HTERT RPE-1 (cell line): ENCODE data around the gene EIF4G1.
"Not testable (repeated sequence)": the region's sequence is repeated elsewhere in the genome, so short reads cannot be mapped to it uniquely, and the experiment has no call there.

Experiments used
- in situ Hi-C: fragments of 300-500 bp; cut with MboI; formaldehyde crosslinking; loops from 4 replicates; pipeline ENCODE4 v1.14.3; 2020; ENCODE audit warnings: low sequenced_read_pairs

Gene EIF4G1

DNA sequence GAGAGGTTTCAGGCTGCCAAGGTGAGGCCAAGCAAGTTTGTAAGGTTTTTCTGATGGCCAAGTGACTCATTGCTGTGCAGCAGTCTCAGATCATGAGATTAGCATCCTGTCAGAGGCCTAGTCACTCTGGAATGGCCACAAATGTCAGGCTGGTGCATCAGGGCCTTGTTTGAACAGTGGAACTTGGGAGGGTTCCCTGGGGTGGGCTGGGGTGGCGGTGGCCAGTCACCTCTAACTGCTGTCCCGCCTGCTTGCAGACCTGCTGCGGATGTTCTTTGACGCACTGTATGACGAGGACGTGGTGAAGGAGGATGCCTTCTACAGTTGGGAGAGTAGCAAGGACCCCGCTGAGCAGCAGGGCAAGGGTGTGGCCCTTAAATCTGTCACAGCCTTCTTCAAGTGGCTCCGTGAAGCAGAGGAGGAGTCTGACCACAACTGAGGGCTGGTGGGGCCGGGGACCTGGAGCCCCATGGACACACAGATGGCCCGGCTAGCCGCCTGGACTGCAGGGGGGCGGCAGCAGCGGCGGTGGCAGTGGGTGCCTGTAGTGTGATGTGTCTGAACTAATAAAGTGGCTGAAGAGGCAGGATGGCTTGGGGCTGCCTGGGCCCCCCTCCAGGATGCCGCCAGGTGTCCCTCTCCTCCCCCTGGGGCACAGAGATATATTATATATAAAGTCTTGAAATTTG, 20.2 kb downstream of the EIF4G1 start:
- in situ Hi-C loops, result no loop called here

DNA sequence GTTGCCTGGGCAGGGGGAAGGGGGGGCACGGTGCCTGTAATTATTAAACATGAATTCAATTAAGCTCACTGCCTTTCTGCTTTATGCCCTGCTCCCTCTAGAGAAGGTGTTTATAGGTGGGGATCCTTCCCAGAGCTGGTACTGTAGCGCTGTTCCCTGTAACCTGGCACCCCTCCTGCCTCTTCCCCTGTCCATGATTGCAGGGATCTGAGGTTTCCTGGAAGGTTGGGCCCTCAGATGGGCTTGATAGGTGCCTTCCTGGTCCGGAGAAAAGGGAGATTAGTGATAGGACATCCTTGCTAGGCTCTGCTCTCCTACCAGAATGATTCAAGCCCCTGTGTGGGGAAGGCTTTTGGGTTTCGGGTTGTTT, 20.9 kb downstream of the EIF4G1 start:
- in situ Hi-C loops, result no loop called here

DNA sequence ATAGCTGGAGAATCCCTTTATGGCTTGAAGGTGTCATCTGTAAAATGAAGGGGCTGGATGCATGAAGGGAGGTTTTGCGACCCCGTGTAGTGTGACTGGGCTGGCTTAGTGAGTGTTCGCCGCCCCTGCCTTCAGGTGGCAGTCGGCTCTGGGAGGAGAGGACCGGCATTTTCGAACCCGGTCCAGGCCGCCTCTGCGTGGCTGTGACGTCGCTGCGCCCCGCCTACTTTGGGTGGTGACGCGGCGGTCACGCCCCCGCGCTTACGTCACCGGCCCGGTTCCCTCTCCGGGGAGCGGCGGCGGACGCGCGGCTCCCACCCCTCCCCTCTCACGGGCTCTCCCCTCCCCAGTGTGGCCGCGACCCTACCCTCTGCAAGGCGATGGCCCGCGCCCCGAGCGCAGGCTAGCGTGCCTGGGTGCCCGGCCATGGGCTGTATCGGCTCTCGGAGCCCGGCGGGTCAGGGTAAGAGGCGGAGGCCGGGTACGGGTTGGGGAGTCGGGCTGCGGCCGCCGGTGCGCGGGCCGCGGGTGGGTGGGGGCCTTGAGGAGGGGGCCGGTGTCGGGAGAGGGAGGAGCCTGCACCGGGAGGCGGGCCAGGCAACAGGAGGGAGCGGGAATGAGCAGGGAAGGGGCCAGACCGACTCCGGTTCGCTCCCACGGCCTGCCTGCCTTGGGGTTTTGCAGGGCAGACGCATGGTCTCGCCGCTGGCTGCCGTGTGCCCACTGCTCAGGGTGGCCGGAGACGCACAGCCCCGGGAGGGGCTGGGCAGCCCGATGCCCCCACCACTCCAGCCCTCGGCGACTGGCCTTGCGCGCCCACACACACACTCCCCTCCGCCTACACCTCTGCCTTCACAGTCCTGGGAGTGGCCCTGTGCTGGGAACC, 21.5 kb downstream of the EIF4G1 start:
- in situ Hi-C loops, result no loop called here

DNA sequence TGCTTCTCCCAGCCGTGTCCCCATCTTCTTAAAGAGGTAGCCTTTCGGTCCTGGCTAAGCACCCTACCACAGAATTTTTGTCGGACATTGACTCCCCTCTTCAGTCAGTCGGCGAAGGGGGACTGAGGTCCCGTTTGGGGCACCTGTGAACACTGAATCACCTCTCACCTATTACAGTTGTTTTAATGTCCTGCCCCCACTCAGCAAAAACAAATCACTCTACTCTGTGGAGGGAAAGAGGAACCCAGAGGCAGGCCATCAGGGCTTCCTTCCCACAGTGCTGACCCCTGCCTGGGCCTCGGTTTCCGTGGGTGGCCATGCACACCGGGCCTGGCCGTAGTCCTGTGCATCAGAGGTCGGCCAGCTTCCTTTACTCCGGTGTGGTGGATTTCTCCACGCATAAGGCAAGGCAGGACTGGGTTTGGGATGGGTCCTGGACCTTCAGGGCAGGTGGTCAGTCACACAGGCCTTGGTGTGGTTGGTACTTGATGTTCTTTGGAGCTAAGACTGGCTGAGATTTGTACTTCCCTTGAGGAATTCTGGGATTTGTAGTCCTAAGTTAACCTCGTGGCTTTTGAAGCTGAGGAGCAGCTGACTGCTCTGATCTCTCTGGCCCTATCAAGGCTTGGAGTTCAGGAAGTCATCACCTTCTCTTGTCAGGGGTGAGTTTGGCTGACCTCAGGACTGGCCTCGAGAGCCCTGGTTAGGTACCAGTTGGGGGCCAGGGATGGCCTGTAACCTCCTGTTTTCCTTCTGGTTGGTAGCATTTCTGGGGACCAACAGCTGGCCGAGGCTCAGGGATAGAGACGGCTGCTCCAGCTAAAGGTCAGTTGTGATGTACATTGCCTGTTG, 22.4 kb downstream of the EIF4G1 start:
- in situ Hi-C loops, result no loop called here

DNA sequence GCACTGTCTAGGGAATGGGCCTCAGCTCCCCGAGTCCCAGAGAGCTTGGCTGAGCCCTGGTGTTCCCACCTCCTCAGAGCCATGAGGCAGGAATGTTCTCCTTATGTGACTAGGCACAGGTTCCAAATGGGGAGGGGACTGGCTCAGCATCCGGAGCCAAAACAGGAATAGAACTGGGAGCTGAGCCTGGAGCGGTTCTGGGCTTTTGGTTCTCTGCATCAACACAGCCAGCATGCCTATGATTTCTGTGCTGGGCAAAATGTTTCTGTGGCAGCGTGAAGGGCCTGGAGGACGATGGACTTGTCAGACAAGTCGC, 23.0 kb downstream of the EIF4G1 start, which contains the start of gene FAM131A:
Gene FAM131A (plus strand): TSS at position 202 of the 316 bp plus-strand sequence. CDS start 31 bp downstream, at position 233.
- in situ Hi-C loops, result no loop called here

DNA sequence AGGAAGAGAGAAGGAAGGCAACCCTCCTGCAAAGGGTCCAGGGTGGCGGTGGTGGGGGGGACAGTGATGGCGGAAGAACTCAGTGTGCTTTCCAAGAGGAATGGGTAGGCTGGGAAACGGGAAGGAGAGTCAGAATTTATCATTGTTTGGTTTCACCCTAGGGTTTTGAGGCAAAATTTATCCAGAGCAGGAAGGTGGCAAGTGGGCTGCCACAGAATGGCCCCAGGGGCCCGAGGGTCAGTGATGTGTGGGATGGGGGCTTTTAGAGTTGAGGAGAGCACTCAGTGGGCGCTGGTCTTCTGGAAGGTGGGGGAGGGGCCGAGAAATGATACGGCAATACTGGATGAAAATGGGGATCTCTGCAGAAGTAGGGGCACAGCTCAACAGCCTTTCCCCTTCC, 23.6 kb downstream of the EIF4G1 start:
- in situ Hi-C loops, result no loop called here

DNA sequence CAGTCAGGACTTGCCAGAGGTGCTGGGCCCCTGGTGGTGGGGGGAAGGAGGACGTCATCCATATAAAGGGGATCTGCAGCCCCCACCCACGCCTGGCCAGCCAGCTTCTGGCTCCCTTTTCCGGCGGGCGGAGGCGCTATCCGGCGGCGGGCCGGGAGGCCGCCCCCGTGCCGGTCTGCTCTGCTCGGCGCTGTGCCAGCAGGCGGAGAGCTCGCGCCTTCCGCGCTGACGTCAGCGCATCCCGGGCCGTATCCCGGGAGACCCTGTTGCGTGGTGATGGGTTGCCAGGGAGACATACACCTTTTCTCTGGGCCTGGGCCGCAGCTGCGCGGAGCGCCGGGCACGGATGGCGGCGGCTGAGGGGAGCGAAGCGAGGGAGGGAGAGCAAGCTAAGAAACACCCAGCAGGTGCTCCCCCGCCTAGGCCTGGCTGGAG, 24.1 kb downstream of the EIF4G1 start:
- in situ Hi-C loops, result no loop called here

DNA sequence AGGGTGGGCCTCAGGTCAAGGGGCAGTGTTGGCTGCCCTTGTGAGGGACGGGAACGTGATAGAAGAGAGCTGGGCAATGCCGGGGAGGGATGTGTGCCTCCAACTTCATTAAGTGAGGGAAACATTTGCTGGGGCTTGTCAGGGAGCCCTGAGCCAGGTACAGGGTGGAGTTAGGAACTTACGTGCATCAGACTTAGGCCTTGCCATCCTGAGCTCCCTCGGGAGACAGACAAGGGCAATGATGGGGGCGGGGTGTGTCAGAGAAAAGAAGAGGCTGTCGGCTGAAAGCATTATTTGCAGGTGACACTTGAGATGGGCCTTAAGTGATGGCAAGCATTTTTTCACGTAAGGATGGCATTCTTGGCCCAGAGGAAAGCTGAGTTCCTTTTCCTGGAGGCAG, 24.6 kb downstream of the EIF4G1 start:
- in situ Hi-C loops, result no loop called here

DNA sequence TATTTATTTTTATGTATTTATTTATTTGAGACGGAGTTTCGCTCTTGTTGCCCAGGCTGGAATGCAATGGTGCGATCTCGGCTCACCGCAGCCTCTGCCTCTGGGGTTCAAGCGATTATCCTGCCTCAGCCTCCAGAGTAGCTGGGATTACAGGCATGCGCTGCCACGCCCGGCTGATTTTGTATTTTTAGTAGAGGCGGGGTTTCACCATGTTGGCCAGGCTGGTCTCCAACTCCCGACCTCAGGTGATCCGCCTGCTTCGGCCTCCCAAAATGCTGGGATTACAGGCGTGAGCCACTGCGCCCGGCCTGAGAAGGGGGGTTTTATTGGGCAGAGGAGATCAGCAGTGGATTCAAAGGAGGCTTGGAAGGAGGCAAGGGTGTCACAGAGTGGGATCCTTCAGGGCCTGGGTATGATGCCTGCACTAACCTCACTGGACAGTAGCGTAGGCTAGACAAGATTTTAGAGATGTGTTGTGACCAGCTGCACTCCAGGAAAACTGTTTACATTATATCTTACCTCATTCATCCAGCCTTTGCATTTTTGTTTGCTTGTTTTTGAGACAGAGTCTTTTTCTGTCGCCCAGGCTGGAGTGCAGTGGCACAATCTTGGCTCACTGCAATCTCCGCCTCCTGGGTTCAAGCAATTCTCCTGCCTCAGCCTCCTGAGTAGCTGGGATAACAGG, 25.2 kb downstream of the EIF4G1 start:
- in situ Hi-C loops, result not testable (repeated sequence)

DNA sequence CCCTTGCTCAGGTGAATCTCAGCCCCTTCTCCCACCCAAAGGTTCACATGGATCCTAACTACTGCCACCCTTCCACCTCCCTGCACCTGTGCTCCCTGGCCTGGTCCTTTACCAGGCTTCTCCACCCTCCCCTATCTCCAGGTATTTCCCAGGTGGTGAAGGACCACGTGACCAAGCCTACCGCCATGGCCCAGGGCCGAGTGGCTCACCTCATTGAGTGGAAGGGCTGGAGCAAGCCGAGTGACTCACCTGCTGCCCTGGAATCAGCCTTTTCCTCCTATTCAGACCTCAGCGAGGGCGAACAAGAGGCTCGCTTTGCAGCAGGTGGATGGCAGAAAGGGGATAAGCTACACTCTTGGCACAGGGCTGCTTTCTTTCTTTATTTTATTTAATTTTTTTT, 27.5 kb downstream of the EIF4G1 start:
- in situ Hi-C loops, result no loop called here

DNA sequence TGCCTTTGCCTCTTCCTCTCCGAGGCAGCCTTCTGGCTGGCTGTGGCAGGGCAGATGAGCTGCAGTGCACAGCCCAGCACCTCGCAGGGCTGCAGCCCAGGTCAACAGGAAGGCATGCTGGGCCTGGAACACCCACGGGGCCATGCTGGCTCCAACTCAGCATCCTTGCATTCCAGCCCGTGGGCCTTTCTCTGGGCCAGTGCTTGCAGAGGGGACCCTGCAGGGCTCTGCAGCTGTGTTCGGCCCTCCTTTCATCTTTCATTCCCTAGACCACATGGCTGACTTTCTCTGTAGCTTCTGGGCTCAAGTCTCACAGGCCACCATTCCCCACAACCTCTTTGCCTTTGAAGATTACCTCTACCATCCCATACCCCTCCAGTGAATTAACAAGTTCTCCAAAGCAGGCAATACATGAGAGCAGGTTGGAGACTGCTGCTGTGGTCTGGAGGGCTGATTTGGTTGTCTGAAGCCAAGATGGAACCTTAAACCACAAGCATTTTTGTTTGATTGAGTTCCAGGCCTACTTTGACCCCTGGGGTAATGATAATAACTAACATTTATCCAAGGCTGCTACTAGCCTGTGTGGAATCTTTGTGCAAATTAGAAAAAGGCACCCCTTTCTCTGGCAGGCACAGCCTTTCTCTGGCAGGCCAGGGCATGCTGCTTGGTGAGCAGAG, 28.9 kb downstream of the EIF4G1 start:
- in situ Hi-C loops, result no loop called here

DNA sequence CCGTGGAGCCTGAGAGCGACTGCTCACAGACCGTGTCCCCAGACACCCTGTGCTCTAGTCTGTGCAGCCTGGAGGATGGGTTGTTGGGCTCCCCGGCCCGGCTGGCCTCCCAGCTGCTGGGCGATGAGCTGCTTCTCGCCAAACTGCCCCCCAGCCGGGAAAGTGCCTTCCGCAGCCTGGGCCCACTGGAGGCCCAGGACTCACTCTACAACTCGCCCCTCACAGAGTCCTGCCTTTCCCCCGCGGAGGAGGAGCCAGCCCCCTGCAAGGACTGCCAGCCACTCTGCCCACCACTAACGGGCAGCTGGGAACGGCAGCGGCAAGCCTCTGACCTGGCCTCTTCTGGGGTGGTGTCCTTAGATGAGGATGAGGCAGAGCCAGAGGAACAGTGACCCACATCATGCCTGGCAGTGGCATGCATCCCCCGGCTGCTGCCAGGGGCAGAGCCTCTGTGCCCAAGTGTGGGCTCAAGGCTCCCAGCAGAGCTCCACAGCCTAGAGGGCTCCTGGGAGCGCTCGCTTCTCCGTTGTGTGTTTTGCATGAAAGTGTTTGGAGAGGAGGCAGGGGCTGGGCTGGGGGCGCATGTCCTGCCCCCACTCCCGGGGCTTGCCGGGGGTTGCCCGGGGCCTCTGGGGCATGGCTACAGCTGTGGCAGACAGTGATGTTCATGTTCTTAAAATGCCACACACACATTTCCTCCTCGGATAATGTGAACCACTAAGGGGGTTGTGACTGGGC, 30.3 kb downstream of the EIF4G1 start:
- in situ Hi-C loops, result no loop called here

DNA sequence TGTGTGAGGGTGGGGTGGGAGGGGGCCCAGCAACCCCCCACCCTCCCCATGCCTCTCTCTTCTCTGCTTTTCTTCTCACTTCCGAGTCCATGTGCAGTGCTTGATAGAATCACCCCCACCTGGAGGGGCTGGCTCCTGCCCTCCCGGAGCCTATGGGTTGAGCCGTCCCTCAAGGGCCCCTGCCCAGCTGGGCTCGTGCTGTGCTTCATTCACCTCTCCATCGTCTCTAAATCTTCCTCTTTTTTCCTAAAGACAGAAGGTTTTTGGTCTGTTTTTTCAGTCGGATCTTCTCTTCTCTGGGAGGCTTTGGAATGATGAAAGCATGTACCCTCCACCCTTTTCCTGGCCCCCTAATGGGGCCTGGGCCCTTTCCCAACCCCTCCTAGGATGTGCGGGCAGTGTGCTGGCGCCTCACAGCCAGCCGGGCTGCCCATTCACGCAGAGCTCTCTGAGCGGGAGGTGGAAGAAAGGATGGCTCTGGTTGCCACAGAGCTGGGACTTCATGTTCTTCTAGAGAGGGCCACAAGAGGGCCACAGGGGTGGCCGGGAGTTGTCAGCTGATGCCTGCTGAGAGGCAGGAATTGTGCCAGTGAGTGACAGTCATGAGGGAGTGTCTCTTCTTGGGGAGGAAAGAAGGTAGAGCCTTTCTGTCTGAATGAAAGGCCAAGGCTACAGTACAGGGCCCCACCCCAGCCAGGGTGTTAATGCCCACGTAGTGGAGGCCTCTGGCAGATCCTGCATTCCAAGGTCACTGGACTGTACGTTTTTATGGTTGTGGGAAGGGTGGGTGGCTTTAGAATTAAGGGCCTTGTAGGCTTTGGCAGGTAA, 31.1 kb downstream of the EIF4G1 start:
- in situ Hi-C loops, result no loop called here

DNA sequence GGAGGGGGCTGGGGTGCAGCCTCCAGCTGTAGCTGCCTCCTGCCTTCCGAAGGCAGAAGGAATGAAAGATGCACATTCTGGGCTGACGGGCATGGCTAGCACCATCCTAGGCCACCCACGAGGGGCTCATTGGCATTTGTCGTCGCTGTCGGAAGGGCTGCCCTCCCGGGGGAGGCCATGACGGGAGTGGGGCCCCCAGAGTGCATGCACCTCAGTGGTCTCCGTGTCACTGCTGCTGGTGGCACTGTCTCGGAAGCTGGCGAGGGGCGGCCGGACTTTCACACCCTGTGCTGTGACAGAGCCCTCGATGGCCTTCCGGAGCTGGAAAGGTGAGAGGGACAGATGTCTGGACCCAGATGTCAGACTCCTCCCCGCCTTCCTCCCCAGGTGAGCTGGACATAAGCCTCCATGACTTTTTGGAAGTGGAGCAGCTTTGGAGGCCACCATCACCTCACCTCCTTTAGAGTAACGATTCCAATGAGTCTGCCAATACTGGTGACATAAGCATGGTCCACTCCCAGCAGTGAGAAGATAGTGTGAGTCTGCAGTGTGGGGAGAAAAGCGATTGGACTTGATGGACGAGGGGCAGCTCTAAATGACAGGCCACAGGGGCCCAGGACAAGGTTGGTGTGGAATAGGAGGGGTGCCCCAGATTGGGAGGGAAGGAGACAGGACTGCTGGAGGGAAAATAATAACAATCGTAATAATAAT, 32.2 kb downstream of the EIF4G1 start:
- in situ Hi-C loops, result no loop called here

DNA sequence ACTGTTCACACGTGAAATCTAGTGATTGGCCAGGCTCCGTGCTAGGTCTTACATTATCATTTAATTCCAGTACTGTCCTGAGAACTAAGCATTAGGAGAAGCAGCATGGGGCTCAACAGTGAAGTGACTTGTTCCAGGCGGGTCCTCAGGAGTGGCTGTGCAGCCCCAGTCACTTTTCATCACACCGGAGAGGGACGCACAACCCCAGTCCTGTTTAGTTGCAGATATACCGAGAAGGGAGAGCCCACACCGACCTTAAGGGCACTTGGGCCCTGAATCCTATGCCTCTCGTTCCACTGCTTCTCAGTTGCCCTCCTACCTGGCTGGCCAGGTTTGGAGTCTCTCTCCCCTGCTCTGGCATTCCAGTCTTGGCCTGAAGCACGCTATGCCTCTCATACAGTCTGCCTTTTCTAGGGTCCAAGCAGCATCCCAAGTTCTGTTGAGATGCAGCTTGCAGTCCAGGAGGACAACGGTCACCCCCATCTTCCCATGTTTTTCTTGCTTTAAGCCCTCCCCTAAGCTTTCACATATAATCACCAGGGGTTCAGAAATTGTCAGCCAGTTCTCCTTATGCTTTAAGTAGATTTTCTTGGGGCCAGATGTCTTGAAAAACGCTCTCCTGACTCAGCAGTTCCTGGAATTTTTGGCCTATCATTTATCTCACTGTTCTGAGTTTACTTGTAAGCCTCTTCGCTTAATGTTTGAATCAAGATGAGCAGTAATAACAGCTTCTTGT, 33.1 kb downstream of the EIF4G1 start:
- in situ Hi-C loops, result no loop called here

DNA sequence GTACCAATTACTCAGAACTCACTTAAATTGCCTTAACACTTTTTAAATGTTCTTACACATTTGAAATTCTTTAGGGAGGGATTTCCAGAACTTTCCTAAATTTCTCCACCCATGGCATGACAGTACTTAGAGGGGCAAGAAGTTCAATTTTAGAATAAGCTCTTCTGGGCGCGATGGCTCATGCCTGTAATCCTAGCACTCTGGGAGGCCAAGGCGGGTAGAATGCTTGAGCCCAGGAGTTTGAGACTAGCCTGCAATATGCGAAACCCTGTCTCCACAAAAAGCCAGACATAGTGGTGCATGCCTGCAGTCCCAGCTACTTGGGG, 33.6 kb downstream of the EIF4G1 start:
- in situ Hi-C loops, result no loop called here

DNA sequence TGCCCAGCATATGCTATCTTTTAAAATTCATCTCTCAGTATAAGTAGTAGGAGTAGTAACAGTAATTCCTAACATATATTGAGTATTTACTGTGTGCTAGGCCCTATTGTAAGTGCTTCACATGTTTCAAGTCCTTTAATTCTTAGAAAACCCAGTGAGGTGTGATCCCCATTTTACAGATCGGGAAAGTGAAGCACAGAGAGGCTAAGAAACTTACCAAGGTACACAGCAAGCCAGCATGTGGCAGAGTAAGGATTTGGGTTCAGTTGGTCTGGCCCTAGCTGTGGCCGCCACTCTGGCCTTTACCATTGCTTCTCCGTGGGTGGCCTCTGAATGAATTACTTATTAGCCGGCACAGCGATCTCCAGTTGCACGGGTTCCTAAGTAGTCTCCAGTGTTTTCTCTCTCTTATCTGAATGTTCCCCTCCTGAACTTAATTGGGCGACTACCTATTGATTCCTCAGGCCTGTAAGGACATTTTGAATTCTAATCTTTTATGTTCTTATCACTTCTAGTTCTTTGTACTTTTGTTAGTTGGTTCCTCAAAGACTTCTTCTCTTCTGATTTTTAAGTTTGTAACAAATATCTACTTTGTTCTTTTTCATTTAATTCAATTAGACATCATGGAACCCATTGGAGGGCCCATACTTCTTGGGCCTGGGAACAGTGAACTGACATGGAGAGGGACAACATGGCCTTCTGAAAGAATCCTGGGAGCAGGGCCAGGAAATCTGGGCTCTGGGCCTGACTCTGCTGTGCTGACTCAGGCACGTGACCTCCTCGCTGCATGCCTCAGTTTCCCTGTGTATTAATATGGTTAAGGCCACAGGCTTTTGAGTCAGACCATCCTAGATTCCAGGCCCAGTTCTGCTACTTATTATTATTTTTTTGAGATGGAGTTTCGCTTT, 35.4 kb downstream of the EIF4G1 start:
- in situ Hi-C loops, result no loop called here
